NCI-H2196 (cell line): ENCODE results near the gene CMIP.
"Not testable (repeated sequence)": the region's sequence is repeated elsewhere in the genome, so short reads cannot be mapped to it uniquely, and the experiment has no call there.

Source experiments
- DNase-seq: peaks from one replicate; lab custom pipeline; 2025; ENCODE audit not compliant: unreplicated experiment; lab: John Stamatoyannopoulos, UW

Gene CMIP

GRCh38 chr16:81514041-81514559 lies 69.5 kb downstream of the CMIP start:
- no peak for DNase-seq

GRCh38 chr16:81514568-81515258 lies 70.1 kb downstream of the CMIP start:
- DNase-seq, result no peak

GRCh38 chr16:81515281-81515680 lies 70.7 kb downstream of the CMIP start:
- DNase-seq, result no peak

- DNase-seq, result no peak
Observed at GRCh38 chr16:81515721-81516120, 71.1 kb downstream of the CMIP start.

GRCh38 chr16:81516478-81517149 lies 72.0 kb downstream of the CMIP start:
- DNase-seq, result no peak

GRCh38 chr16:81517150-81517499 lies 72.5 kb downstream of the CMIP start:
- no peak for DNase-seq

GRCh38 chr16:81517629-81518438 lies 73.2 kb downstream of the CMIP start:
- no peak for DNase-seq

- DNase-seq, result no peak
Observed at GRCh38 chr16:81518439-81518757, 73.8 kb downstream of the CMIP start.

GRCh38 chr16:81519301-81520150 lies 74.9 kb downstream of the CMIP start:
- DNase-seq, result no peak

- DNase-seq, result no peak
Observed at GRCh38 chr16:81520151-81520470, 75.5 kb downstream of the CMIP start.

GRCh38 chr16:81520560-81521135 lies 76.0 kb downstream of the CMIP start:
- no peak for DNase-seq

GRCh38 chr16:81521141-81521626 lies 76.6 kb downstream of the CMIP start:
- no peak for DNase-seq

GRCh38 chr16:81522108-81522701 lies 77.6 kb downstream of the CMIP start:
- DNase-seq, result peak; percentile 1

- DNase-seq, result not testable (repeated sequence)
Observed at GRCh38 chr16:81522851-81523250, 78.2 kb downstream of the CMIP start.

- DNase-seq, result no peak
Observed at GRCh38 chr16:81523387-81524115, 78.9 kb downstream of the CMIP start.

- no peak for DNase-seq
Observed at GRCh38 chr16:81524382-81524781, 79.8 kb downstream of the CMIP start.

GRCh38 chr16:81524885-81525284 lies 80.3 kb downstream of the CMIP start:
- not testable (repeated sequence) for DNase-seq

- no peak for DNase-seq
Observed at GRCh38 chr16:81526199-81526598, 81.6 kb downstream of the CMIP start.

- DNase-seq, result no peak
Observed at GRCh38 chr16:81526935-81527334, 82.3 kb downstream of the CMIP start.
